ENCODE data around the gene TOX3.

The TOX3 gene

GRCh38 chr16:52499060-52499440, 47.9 kb downstream of the TOX3 start:
- ChIA-PET CTCF (no interaction called here), POLR2A (ENCODE audit: low non-redundant PET) (no interaction called here)
- no peak for DNase-seq (ENCODE audit: low spot score)
- H3K27ac ChIP-seq = no peak overlapping the region
- TF ChIP-seq CTCF (conservative IDR thresholded peaks at IDR 0.05; ENCODE audit: low read depth) = no peak

- DNase-seq (ENCODE audit: low spot score) = no peak
- no peak for TF ChIP-seq CTCF (conservative IDR thresholded peaks at IDR 0.05; ENCODE audit: low read depth)
- H3K27ac ChIP-seq = no peak overlapping the region
- ChIA-PET CTCF (interaction anchor here (0.6 kb wide), 1 partner anchor 343 kb away, joined by 9 read pairs; no protein-coding TSS in a partner anchor), POLR2A (ENCODE audit: low non-redundant PET) (no interaction called here)
Measured at GRCh38 chr16:52498328-52499059, 48.4 kb downstream of the TOX3 start.

DNA sequence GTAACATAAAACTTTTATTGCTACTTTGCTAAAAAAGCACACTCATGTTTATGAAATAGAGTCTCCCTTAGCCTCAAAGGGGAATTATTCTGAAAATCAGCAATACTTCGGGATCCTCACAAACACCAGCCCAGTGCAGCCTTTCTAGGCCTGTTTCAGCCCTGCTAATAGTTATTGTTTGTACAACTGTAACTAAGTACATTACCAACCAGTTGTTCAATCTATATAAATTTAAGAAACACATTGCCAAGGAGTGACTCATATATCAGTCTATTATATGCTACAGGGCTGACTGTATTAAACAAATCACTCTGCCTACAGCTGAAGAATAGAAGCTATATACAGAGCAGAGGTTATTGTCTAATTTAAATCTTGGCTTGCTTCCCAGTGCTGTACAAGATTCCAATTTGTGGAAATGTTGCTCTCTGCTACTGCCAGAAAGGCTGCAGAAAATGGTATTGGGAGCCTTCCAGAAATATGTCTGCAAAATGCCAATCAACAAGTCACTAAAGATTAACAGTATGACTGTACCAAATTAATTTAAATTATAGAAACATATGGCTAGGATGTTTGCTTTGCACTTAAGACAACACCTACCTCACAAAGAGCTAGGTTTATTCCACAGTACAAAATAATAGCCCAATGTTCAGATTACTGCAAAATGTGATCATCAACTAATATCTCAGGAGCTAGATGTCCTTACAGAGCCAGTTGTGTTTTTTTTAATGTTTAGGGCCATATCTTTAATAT, 49.7 kb downstream of the TOX3 start:
- POLR2A ChIA-PET (ENCODE audit: low non-redundant PET) = no interaction called here
- no peak overlapping the region for H3K27ac ChIP-seq
- DNase-seq (ENCODE audit: low spot score) = peak; percentile 52
- no peak for TF ChIP-seq CTCF (conservative IDR thresholded peaks at IDR 0.05; ENCODE audit: low read depth)
- CTCF ChIA-PET = interaction anchor here (0.6 to 0.7 kb wide), 2 partner anchors 417 to 1556 kb away, joined by 3 read pairs; no protein-coding TSS in a partner anchor

DNA sequence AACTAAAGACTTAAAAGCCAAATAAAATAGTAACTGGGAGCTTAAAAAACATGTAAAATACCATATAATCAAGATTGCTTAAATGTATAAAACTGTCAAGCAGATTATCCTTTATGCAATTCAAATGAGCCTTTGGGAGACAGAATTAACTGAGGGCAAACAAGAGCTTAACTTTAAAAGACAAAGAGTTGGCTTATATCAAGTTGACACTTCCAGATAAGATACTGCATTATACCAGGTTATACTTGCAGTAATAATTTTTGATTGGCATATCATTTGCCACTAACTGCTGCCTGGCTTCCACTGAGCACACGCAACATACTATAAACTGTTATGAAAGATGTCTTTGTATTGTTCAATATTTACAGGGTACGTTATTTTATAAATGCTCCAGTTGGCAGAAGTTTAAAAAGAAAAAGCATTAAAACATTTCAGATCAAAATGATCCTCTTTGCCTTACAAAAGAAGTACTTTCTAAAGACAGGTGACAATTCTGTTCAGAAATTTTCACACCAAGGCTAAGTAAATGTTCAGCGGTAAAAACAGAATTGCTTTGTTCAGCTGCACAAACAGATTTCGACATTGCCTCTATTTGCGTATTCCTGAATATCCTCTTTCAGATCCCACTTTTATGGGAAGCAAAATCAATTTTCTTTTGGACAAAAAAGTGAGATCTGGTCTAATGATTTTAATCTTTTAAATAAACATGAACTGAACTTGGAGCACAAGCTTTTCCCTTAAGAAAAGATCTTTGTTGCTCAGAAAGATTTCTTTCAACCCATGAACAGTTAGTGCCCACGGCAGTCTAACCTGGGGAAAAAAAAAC, 50.7 kb downstream of the TOX3 start:
- TF ChIP-seq CTCF (conservative IDR thresholded peaks at IDR 0.05; ENCODE audit: low read depth) = no peak
- ChIA-PET CTCF (no interaction called here), POLR2A (ENCODE audit: low non-redundant PET) (no interaction called here)
- H3K27ac ChIP-seq = no peak overlapping the region
- DNase-seq (ENCODE audit: low spot score) = no peak

- ChIA-PET CTCF (no interaction called here), POLR2A (ENCODE audit: low non-redundant PET) (no interaction called here)
- no peak for DNase-seq (ENCODE audit: low spot score)
- TF ChIP-seq CTCF (conservative IDR thresholded peaks at IDR 0.05; ENCODE audit: low read depth) = no peak
- H3K27ac ChIP-seq = no peak overlapping the region
Measured at GRCh38 chr16:52494621-52495020, 52.3 kb downstream of the TOX3 start.

DNA sequence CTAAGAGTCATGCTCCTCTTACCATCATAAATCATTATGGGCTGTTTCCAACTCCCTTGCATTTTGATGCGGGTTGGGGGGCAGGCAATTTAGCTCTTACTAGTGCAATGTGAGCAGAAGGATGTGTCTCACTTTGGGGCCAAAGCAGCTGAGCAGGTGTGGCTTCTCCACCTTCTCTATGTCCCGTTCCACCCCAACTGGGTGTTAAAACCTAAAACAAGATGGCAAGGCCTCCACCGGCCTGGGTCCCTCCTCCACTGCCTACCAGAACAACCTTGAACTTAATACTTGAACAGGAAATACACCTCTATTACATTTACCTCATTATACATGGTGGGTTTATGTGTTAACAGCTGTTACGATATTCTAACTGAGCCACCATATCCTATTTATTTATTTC, 52.8 kb downstream of the TOX3 start:
- POLR2A ChIA-PET (ENCODE audit: low non-redundant PET) = no interaction called here
- no peak for TF ChIP-seq CTCF (conservative IDR thresholded peaks at IDR 0.05; ENCODE audit: low read depth)
- CTCF ChIA-PET = no interaction called here
- no peak overlapping the region for H3K27ac ChIP-seq
- DNase-seq (ENCODE audit: low spot score) = no peak

All from RWPE1 (cell line).